ENCODE results near the gene INTU.

Gene INTU

GRCh38 chr4:127606823-127607222 is 25.9 kb upstream of the INTU start:
- TF ChIP-seq POLR2A (IDR thresholded peaks at IDR 0.05; ENCODE audit: extremely low read depth, insufficient read length): no peak
- no peak for TF ChIP-seq MYC (IDR thresholded peaks at IDR 0.05; ENCODE audit: low read depth, low read length)
- TF ChIP-seq MAX (IDR thresholded peaks at IDR 0.05; ENCODE audit: low read depth, low read length): no peak
- TF ChIP-seq CTCF (IDR thresholded peaks at IDR 0.05; ENCODE audit: low read depth, low read length): no peak
- DNase-seq (ENCODE audit: low read depth): no peak

GRCh38 chr4:127609484-127609883 is 23.3 kb upstream of the INTU start:
- DNase-seq (ENCODE audit: low read depth): no peak
- TF ChIP-seq MYC (IDR thresholded peaks at IDR 0.05; ENCODE audit: low read depth, low read length) (no peak), CTCF (IDR thresholded peaks at IDR 0.05; ENCODE audit: low read depth, low read length) (no peak), POLR2A (IDR thresholded peaks at IDR 0.05; ENCODE audit: extremely low read depth, insufficient read length) (no peak), MAX (IDR thresholded peaks at IDR 0.05; ENCODE audit: low read depth, low read length) (no peak)
- no peak overlapping the region for H3K4me3 ChIP-seq (ENCODE audit: low read depth, low read length)

More at GRCh38 chr4:127606823-127607222, 25.9 kb upstream of the INTU start:
- no peak overlapping the region for H3K4me3 ChIP-seq (ENCODE audit: low read depth, low read length)

- no peak for TF ChIP-seq POLR2A (IDR thresholded peaks at IDR 0.05; ENCODE audit: extremely low read depth, insufficient read length)
- no peak for TF ChIP-seq MAX (IDR thresholded peaks at IDR 0.05; ENCODE audit: low read depth, low read length)
- TF ChIP-seq CTCF (IDR thresholded peaks at IDR 0.05; ENCODE audit: low read depth, low read length): no peak
- no peak for TF ChIP-seq MYC (IDR thresholded peaks at IDR 0.05; ENCODE audit: low read depth, low read length)
- H3K4me3 ChIP-seq (ENCODE audit: low read depth, low read length): no peak overlapping the region
- no peak for DNase-seq (ENCODE audit: low read depth)
Observed at GRCh38 chr4:127610488-127610887, 22.3 kb upstream of the INTU start.

- TF ChIP-seq MYC (IDR thresholded peaks at IDR 0.05; ENCODE audit: low read depth, low read length) (no peak), POLR2A (IDR thresholded peaks at IDR 0.05; ENCODE audit: extremely low read depth, insufficient read length) (no peak), MAX (IDR thresholded peaks at IDR 0.05; ENCODE audit: low read depth, low read length) (no peak), CTCF (IDR thresholded peaks at IDR 0.05; ENCODE audit: low read depth, low read length) (no peak)
- DNase-seq (ENCODE audit: low read depth): no peak
- no peak overlapping the region for H3K4me3 ChIP-seq (ENCODE audit: low read depth, low read length)
Observed at GRCh38 chr4:127616898-127617297, 15.9 kb upstream of the INTU start.

- TF ChIP-seq MAX (IDR thresholded peaks at IDR 0.05; ENCODE audit: low read depth, low read length) (no peak), POLR2A (IDR thresholded peaks at IDR 0.05; ENCODE audit: extremely low read depth, insufficient read length) (no peak), CTCF (IDR thresholded peaks at IDR 0.05; ENCODE audit: low read depth, low read length) (no peak), MYC (IDR thresholded peaks at IDR 0.05; ENCODE audit: low read depth, low read length) (no peak)
- no peak overlapping the region for H3K4me3 ChIP-seq (ENCODE audit: low read depth, low read length)
- no peak for DNase-seq (ENCODE audit: low read depth)
Observed at GRCh38 chr4:127618427-127618826, 14.3 kb upstream of the INTU start.

- no peak for TF ChIP-seq MAX (IDR thresholded peaks at IDR 0.05; ENCODE audit: low read depth, low read length)
- peak; percentile 9 for TF ChIP-seq CTCF (IDR thresholded peaks at IDR 0.05; ENCODE audit: low read depth, low read length)
- no peak for TF ChIP-seq MYC (IDR thresholded peaks at IDR 0.05; ENCODE audit: low read depth, low read length)
- no peak overlapping the region for H3K4me3 ChIP-seq (ENCODE audit: low read depth, low read length)
- no peak for DNase-seq (ENCODE audit: low read depth)
Observed at GRCh38 chr4:127622621-127622920, 10.2 kb upstream of the INTU start.

Data from NB4 (cell line).